A673 (cell line): ENCODE results near the gene KLHL42. TPM values are rescaled to one million over a fixed set of nuclear protein-coding genes. Genes with fewer than 3 reads are reported as not detected.

ENCODE experiments used
- BruUV-seq: library from RNA; stranded (reverse); fragments of 400-500 nt; replicated peaks from 2 replicates; lab custom pipeline; 2021; lab: Mats Ljungman, UMichigan
- CTCF ChIA-PET: fragments of 300-600 bp; sonication (Branson Sonifier 250); formaldehyde crosslinking; loops from one replicate; lab custom pipeline; 2022; ENCODE audit warnings: antibody characterized with exemption; lab: Charles Lee
- POLR2A ChIA-PET: fragments of 300-600 bp; sonication (Branson Sonifier 250); formaldehyde crosslinking; loops from one replicate; lab custom pipeline; 2022; ENCODE audit warnings: antibody characterized with exemption; ENCODE audit not compliant: low non-redundant PET; lab: Charles Lee
- DNase-seq: peaks from one replicate; pipeline ENCODE4 v3.0.0-alpha.2; 2015; ENCODE audit warnings: low spot score
- H3K27ac ChIP-seq: fragments of 200-600 bp; sonication (generic); 2 replicates; pipeline ENCODE4 v1.5.1; 2016; ENCODE audit warnings: mixed run types, low read depth, mild to moderate bottlenecking, mixed read lengths, antibody characterized with exemption, low read length; ENCODE audit not compliant: poor library complexity, severe bottlenecking
- H3K27me3 ChIP-seq: fragments of 200-600 bp; sonication (generic); replicated peaks from 2 replicates; pipeline ENCODE4 v1.6.1; 2017; ENCODE audit warnings: mixed run types, low read depth, mild to moderate bottlenecking, mixed read lengths, antibody characterized with exemption, low read length; ENCODE audit not compliant: insufficient read depth, poor library complexity
- H3K36me3 ChIP-seq: fragments of 200-600 bp; sonication (generic); 2 replicates; pipeline ENCODE4 v1.6.1; 2016; ENCODE audit warnings: mixed run types, mild to moderate bottlenecking, mixed read lengths, antibody characterized with exemption, low read length; ENCODE audit not compliant: insufficient read depth, poor library complexity, severe bottlenecking
- H3K4me1 ChIP-seq: fragments of 200-600 bp; sonication (generic); 2 replicates; pipeline ENCODE4 v1.6.1; 2017; ENCODE audit warnings: mixed run types, mild to moderate bottlenecking, mixed read lengths, antibody characterized with exemption, low read length; ENCODE audit not compliant: insufficient read depth, poor library complexity, severe bottlenecking
- H3K4me3 ChIP-seq: fragments of 200-600 bp; sonication (generic); 2 replicates; pipeline ENCODE4 v1.5.1; 2016; ENCODE audit warnings: low read depth, mixed run types, mild to moderate bottlenecking, mixed read lengths, low read length; ENCODE audit not compliant: poor library complexity, severe bottlenecking
- H3K9me3 ChIP-seq: fragments of 200-600 bp; sonication (generic); 2 replicates; pipeline ENCODE4 v1.6.1; 2016; ENCODE audit warnings: mixed run types, low read depth, mild to moderate bottlenecking, mixed read lengths, antibody characterized with exemption, low read length; ENCODE audit not compliant: poor library complexity, severe bottlenecking
- CTCF ChIP-seq: fragments of 300-800, 200-600 bp; sonication (generic); conservative IDR thresholded peaks from 2 replicates; pipeline ENCODE4 v1.5.1; 2017; ENCODE audit warnings: low read depth, mild to moderate bottlenecking, antibody characterized with exemption, low read length, moderate library complexity, mixed read lengths
- EZH2 ChIP-seq: fragments of 200-600 bp; sonication (generic); IDR thresholded peaks from 2 replicates; pipeline ENCODE4 v1.6.1; 2017; ENCODE audit warnings: borderline replicate concordance, low read depth, mild to moderate bottlenecking, mixed read lengths, antibody characterized with exemption, low read length; ENCODE audit not compliant: poor library complexity, severe bottlenecking
- intact Hi-C: fragments of 100-400 bp; cut with micrococcal nuclease; formaldehyde crosslinking; loops from one replicate; pipeline ENCODE4 v1.10.0; 2022; ENCODE audit not compliant: unreplicated experiment
- total RNA-seq: library from RNA; stranded (reverse); gene quantifications from 2 replicates; pipeline ENCODE4 v1.2.3, GENCODE V29; 2021

KLHL42 gene
- total RNA-seq, 1 experiment from 2014 or later, result 32.4 TPM

- Histone ChIP-seq H3K4me3 (peak overlapping the region; percentile 10), H3K4me1 (no peaks in the 10 kb centered on the region), H3K9me3 (no peaks in the 10 kb centered on the region), H3K27ac (no peak overlapping the region), H3K36me3 (no peaks in the 10 kb centered on the region), H3K27me3 (no peaks in the 10 kb centered on the region)
- ChIA-PET POLR2A (no interaction called here), CTCF (interaction anchor here (0.6 to 1.1 kb wide), 3 partner anchors 36 to 377 kb away, joined by 3 read pairs; no protein-coding TSS in a partner anchor)
- no TSS peak for BruUV-seq
- TF ChIP-seq EZH2 (no peak), CTCF (no peak)
- intact Hi-C loops, result no loop called here
- DNase-seq, result no peak
These were observed 42.2 kb downstream of the KLHL42 start for GRCh38 chr12:27822076-27822712.

GRCh38 chr12:27823038-27823437 lies 43.0 kb downstream of the KLHL42 start:
- no peak for TF ChIP-seq CTCF
- TF ChIP-seq EZH2, result no peak
- intact Hi-C loops, result no loop called here
- BruUV-seq, result no TSS peak
- ChIA-PET POLR2A (no interaction called here), CTCF (no interaction called here)
- H3K27me3 ChIP-seq, result no peaks in the 10 kb centered on the region
- DNase-seq, result no peak
- no peak overlapping the region for H3K4me3 ChIP-seq
- no peaks in the 10 kb centered on the region for H3K36me3 ChIP-seq
- no peaks in the 10 kb centered on the region for H3K4me1 ChIP-seq
- no peak overlapping the region for H3K27ac ChIP-seq
- H3K9me3 ChIP-seq, result no peaks in the 10 kb centered on the region

GRCh38 chr12:27824126-27824842 lies 44.3 kb downstream of the KLHL42 start:
- TF ChIP-seq EZH2 (no peak), CTCF (no peak)

More at GRCh38 chr12:27824126-27824842, 44.3 kb downstream of the KLHL42 start:
- Histone ChIP-seq H3K4me3 (no peak overlapping the region), H3K27me3 (no peaks in the 10 kb centered on the region), H3K9me3 (no peaks in the 10 kb centered on the region), H3K36me3 (no peaks in the 10 kb centered on the region), H3K27ac (no peak overlapping the region), H3K4me1 (no peaks in the 10 kb centered on the region)
- no peak for DNase-seq
- no TSS peak for BruUV-seq
- intact Hi-C loops, result no loop called here
- CTCF ChIA-PET, result no interaction called here
- POLR2A ChIA-PET, result interaction anchor here (0.7 kb wide), 1 partner anchor 137 kb away, joined by 8 read pairs; no protein-coding TSS in a partner anchor
